ENCODE data around the gene PPP1R13L. TPM values are rescaled to one million over a fixed set of nuclear protein-coding genes. Genes with fewer than 3 reads are reported as not detected.

PPP1R13L gene
- total and polyA plus RNA-seq, 2 of the 8 experiments (the other 6 are each of a cell fraction or from before 2014, with no cell fraction given) = 9.1 to 15.3 TPM

DNA sequence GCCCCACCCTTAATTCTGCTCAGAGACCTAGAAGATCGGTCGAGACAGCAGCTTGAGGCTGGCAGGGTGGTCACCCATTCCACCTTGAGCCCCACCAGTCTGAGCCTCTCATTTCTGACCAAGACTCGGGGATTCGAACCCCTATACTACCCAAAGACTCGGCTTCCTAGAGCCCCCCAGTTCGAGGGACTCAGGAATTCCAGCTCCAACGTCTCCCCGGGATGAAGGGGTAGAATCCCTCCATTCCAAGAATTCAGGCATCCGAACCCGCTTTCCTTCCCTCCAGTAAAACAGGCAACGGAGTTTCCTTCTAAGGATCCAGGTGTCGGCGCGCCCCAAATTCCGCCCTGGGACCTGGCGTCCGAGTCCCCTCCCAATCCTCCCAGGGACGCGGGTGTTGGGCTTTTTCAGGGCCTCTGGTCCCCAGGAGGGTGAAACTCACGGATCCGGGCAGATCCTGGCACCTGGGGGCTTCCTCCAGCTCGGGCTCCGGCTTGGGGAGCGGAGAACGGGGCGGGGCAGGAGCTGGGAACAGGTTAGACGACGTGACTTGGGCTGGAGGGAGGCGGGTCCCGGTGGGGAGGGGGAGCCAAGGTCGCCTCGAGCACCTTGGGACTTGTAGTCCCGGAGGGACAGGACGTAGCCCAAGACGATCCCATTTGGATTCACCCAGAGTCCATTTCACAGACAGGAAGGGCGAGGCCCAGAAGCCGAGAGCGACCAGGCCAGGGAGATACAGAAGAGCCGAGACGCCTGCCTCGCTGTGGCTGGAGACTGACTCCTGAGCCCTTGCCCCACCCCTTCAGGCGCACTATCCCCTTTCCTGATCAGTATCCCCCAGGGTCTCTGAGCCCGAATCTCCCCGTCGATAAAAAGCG is at the start of gene PPP1R13L (continued):
- TF ChIP-seq, protein P1, sequence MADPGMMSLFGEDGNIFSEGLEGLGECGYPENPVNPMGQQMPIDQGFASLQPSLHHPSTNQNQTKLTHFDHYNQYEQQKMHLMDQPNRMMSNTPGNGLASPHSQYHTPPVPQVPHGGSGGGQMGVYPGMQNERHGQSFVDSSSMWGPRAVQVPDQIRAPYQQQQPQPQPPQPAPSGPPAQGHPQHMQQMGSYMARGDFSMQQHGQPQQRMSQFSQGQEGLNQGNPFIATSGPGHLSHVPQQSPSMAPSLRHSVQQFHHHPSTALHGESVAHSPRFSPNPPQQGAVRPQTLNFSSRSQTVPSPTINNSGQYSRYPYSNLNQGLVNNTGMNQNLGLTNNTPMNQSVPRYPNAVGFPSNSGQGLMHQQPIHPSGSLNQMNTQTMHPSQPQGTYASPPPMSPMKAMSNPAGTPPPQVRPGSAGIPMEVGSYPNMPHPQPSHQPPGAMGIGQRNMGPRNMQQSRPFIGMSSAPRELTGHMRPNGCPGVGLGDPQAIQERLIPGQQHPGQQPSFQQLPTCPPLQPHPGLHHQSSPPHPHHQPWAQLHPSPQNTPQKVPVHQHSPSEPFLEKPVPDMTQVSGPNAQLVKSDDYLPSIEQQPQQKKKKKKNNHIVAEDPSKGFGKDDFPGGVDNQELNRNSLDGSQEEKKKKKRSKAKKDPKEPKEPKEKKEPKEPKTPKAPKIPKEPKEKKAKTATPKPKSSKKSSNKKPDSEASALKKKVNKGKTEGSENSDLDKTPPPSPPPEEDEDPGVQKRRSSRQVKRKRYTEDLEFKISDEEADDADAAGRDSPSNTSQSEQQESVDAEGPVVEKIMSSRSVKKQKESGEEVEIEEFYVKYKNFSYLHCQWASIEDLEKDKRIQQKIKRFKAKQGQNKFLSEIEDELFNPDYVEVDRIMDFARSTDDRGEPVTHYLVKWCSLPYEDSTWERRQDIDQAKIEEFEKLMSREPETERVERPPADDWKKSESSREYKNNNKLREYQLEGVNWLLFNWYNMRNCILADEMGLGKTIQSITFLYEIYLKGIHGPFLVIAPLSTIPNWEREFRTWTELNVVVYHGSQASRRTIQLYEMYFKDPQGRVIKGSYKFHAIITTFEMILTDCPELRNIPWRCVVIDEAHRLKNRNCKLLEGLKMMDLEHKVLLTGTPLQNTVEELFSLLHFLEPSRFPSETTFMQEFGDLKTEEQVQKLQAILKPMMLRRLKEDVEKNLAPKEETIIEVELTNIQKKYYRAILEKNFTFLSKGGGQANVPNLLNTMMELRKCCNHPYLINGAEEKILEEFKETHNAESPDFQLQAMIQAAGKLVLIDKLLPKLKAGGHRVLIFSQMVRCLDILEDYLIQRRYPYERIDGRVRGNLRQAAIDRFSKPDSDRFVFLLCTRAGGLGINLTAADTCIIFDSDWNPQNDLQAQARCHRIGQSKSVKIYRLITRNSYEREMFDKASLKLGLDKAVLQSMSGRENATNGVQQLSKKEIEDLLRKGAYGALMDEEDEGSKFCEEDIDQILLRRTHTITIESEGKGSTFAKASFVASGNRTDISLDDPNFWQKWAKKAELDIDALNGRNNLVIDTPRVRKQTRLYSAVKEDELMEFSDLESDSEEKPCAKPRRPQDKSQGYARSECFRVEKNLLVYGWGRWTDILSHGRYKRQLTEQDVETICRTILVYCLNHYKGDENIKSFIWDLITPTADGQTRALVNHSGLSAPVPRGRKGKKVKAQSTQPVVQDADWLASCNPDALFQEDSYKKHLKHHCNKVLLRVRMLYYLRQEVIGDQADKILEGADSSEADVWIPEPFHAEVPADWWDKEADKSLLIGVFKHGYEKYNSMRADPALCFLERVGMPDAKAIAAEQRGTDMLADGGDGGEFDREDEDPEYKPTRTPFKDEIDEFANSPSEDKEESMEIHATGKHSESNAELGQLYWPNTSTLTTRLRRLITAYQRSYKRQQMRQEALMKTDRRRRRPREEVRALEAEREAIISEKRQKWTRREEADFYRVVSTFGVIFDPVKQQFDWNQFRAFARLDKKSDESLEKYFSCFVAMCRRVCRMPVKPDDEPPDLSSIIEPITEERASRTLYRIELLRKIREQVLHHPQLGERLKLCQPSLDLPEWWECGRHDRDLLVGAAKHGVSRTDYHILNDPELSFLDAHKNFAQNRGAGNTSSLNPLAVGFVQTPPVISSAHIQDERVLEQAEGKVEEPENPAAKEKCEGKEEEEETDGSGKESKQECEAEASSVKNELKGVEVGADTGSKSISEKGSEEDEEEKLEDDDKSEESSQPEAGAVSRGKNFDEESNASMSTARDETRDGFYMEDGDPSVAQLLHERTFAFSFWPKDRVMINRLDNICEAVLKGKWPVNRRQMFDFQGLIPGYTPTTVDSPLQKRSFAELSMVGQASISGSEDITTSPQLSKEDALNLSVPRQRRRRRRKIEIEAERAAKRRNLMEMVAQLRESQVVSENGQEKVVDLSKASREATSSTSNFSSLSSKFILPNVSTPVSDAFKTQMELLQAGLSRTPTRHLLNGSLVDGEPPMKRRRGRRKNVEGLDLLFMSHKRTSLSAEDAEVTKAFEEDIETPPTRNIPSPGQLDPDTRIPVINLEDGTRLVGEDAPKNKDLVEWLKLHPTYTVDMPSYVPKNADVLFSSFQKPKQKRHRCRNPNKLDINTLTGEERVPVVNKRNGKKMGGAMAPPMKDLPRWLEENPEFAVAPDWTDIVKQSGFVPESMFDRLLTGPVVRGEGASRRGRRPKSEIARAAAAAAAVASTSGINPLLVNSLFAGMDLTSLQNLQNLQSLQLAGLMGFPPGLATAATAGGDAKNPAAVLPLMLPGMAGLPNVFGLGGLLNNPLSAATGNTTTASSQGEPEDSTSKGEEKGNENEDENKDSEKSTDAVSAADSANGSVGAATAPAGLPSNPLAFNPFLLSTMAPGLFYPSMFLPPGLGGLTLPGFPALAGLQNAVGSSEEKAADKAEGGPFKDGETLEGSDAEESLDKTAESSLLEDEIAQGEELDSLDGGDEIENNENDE (IDR thresholded peaks at IDR 0.05; ENCODE audit: insufficient replicate concordance, low read length) = no peak
- TF ChIP-seq TBP (IDR thresholded peaks at IDR 0.05; ENCODE audit: low read depth, low read length) = no peak
- no peak for TF ChIP-seq MAFK (IDR thresholded peaks at IDR 0.05; ENCODE audit: low read depth, low read length)
- no peak for TF ChIP-seq RFX5 (IDR thresholded peaks at IDR 0.05; ENCODE audit: borderline replicate concordance, low read depth, low read length)
- no peak for TF ChIP-seq NRF1 (IDR thresholded peaks at IDR 0.05; ENCODE audit: low read depth, low read length)
- TF ChIP-seq, protein P2, sequence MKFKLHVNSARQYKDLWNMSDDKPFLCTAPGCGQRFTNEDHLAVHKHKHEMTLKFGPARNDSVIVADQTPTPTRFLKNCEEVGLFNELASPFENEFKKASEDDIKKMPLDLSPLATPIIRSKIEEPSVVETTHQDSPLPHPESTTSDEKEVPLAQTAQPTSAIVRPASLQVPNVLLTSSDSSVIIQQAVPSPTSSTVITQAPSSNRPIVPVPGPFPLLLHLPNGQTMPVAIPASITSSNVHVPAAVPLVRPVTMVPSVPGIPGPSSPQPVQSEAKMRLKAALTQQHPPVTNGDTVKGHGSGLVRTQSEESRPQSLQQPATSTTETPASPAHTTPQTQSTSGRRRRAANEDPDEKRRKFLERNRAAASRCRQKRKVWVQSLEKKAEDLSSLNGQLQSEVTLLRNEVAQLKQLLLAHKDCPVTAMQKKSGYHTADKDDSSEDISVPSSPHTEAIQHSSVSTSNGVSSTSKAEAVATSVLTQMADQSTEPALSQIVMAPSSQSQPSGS (IDR thresholded peaks at IDR 0.05; ENCODE audit: low read length) = no peak
- TF ChIP-seq EZH2 (IDR thresholded peaks at IDR 0.05; ENCODE audit: low read depth, low read length, severe bottlenecking) = no peak
- TF ChIP-seq KDM4A (IDR thresholded peaks at IDR 0.05; ENCODE audit: low read depth, low read length, severe bottlenecking) = no peak
